Hepatocyte (in vitro differentiated cells): ENCODE results near the gene NUP160. TPM values are rescaled to one million over a fixed set of nuclear protein-coding genes. Genes with fewer than 3 reads are reported as not detected.

Experiments
- DNase-seq: peaks from one replicate; pipeline ENCODE4 v3.0.0-alpha.2; 2016; ENCODE audit warnings: low spot score
- H2AFZ ChIP-seq: fragments of 200-600 bp; sonication (generic); 2 replicates; pipeline ENCODE4 v1.6.0; 2016; ENCODE audit warnings: antibody characterized with exemption, mild to moderate bottlenecking
- H3K27ac ChIP-seq: fragments of 200-600 bp; sonication (generic); 2 replicates; pipeline ENCODE4 v1.5.1; 2016; ENCODE audit warnings: mild to moderate bottlenecking
- H3K27me3 ChIP-seq: fragments of 200-600 bp; sonication (generic); 2 replicates; pipeline ENCODE4 v1.6.1; 2016
- H3K36me3 ChIP-seq: fragments of 200-600 bp; sonication (generic); replicated peaks from 2 replicates; pipeline ENCODE4 v1.5.1; 2016; ENCODE audit warnings: low read depth; ENCODE audit not compliant: insufficient read depth
- H3K4me1 ChIP-seq: fragments of 200-600 bp; sonication (generic); 2 replicates; pipeline ENCODE4 v1.5.1; 2016; ENCODE audit warnings: mild to moderate bottlenecking, moderate library complexity; ENCODE audit not compliant: insufficient read depth
- H3K4me2 ChIP-seq: fragments of 200-600 bp; sonication (generic); 2 replicates; pipeline ENCODE4 v1.6.0; 2016
- H3K4me3 ChIP-seq: fragments of 200-600 bp; sonication (generic); 2 replicates; pipeline ENCODE4 v1.5.1; 2016; ENCODE audit warnings: mild to moderate bottlenecking
- H3K79me2 ChIP-seq: fragments of 200-600 bp; sonication (generic); 2 replicates; pipeline ENCODE4 v1.6.0; 2017; ENCODE audit warnings: mild to moderate bottlenecking
- H3K9me2 ChIP-seq: fragments of 200-600 bp; sonication (generic); replicated peaks from 2 replicates; pipeline ENCODE4 v1.6.0; 2017; ENCODE audit warnings: mild to moderate bottlenecking; ENCODE audit not compliant: insufficient read depth
- H3K9me3 ChIP-seq: fragments of 200-600 bp; sonication (generic); 2 replicates; pipeline ENCODE4 v1.5.1; 2016; ENCODE audit warnings: low read depth, mild to moderate bottlenecking
- H4K20me1 ChIP-seq: fragments of 200-600 bp; sonication (generic); 2 replicates; pipeline ENCODE4 v1.6.0; 2016; ENCODE audit warnings: mild to moderate bottlenecking; ENCODE audit not compliant: insufficient read depth, poor library complexity, severe bottlenecking
- CTCF ChIP-seq: fragments of 200-600 bp; sonication (generic); IDR thresholded peaks from 2 replicates; pipeline ENCODE4 v1.5.1; 2016; ENCODE audit warnings: antibody characterized with exemption, mild to moderate bottlenecking; ENCODE audit not compliant: poor library complexity
- EZH2 ChIP-seq: fragments of 200-600 bp; sonication (generic); IDR thresholded peaks from 2 replicates; pipeline ENCODE4 v1.6.1; 2016; ENCODE audit warnings: antibody characterized with exemption, mild to moderate bottlenecking, borderline replicate concordance
- EZH2phosphoT487 ChIP-seq: fragments of 200-600 bp; sonication (generic); IDR thresholded peaks from one replicate; pipeline ENCODE4 v1.6.1; 2018; ENCODE audit warnings: antibody characterized with exemption, mild to moderate bottlenecking, low read depth, moderate library complexity; ENCODE audit not compliant: unreplicated experiment, severe bottlenecking
- WGBS: methylation state at CpG from one replicate; pipeline ENCODE4 v1.1.6; 2016; ENCODE audit warnings: low lambda C conversion rate; ENCODE audit errors: missing lambda C conversion rate; 5-methylcytosine and 5-hydroxymethylcytosine counted together
- polyA plus RNA-seq: library from polyadenylated mRNA; unstranded; fragments of >200 nt; fragmentation: Nextera tagmentation; extraction: Ambion mirVana; gene quantifications from 2 replicates; pipeline ENCODE4 v1.2.1, GENCODE V29; 2016
- total RNA-seq: library from RNA; depleted of rRNA; stranded (reverse); fragments of >200 nt; gene quantifications from 2 replicates; pipeline ENCODE4 v1.2.3, GENCODE V29; 2014

NUP160 gene
- total and polyA plus RNA-seq, 2 experiments from 2014 or later: 21.0 to 32.6 TPM

GRCh38 chr11:47854667-47855066, 6.5 kb upstream of the NUP160 start:
- TF ChIP-seq CTCF: no peak
- no peak for TF ChIP-seq EZH2
- no peak for TF ChIP-seq EZH2phosphoT487
- no peak overlapping the region for H3K27ac ChIP-seq
- whole genome bisulfite sequencing: 96% methylated on average over 3 of the region's 3 CpGs

DNA sequence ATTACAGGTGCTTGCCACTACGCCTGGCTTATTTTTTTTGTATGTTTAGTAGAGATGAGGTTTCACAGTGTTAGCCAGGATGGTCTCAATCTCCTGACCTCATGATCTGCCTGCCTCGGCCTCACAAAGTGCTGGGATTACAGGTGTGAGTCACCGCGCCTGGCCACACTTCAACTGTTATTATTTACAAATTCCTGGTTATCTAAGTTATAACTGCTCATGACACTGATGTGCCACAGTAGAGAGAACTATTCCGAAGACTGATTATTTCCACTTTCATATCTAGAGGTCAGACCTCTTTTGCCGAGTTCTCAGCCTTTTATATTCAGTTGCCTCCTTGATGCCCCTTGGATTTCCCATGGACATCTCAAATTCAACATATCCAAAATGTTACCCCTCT, 3.9 kb upstream of the NUP160 start:
- Histone ChIP-seq H3K36me3 (no peaks in the 10 kb centered on the region), H2AFZ (no peak overlapping the region), H3K9me2 (no peaks in the 10 kb centered on the region)

More at GRCh38 chr11:47854667-47855066, 6.5 kb upstream of the NUP160 start:
- H2AFZ ChIP-seq: no peak overlapping the region
- no peaks in the 10 kb centered on the region for H3K27me3 ChIP-seq
- no peak overlapping the region for H3K4me3 ChIP-seq
- no peaks in the 10 kb centered on the region for H3K9me2 ChIP-seq
- no peak for DNase-seq
- no peaks in the 10 kb centered on the region for H3K36me3 ChIP-seq
- no peaks in the 10 kb centered on the region for H4K20me1 ChIP-seq
- no peaks in the 10 kb centered on the region for H3K79me2 ChIP-seq
- H3K9me3 ChIP-seq: no peaks in the 10 kb centered on the region
- H3K4me1 ChIP-seq: no peaks in the 10 kb centered on the region
- H3K4me2 ChIP-seq: no peak overlapping the region

GRCh38 chr11:47850337-47850736, 2.2 kb upstream of the NUP160 start:
- no peak overlapping the region for H3K27ac ChIP-seq
- H2AFZ ChIP-seq: no peak overlapping the region
- 88% methylated on average over 1 of the region's 1 CpG for WGBS

More for the DNA sequence above, 3.9 kb upstream of the NUP160 start:
- peaks cover 3% of the 10 kb centered on the region for H3K4me1 ChIP-seq
- 76% methylated on average over 6 of the region's 6 CpGs for WGBS
- H3K79me2 ChIP-seq: peaks cover 8% of the 10 kb centered on the region
- H4K20me1 ChIP-seq: no peaks in the 10 kb centered on the region
- no peak overlapping the region for H3K4me3 ChIP-seq
- H3K27ac ChIP-seq: no peak overlapping the region
- no peak for DNase-seq
- TF ChIP-seq EZH2phosphoT487 (no peak), CTCF (no peak), EZH2 (no peak)
- H3K9me3 ChIP-seq: no peaks in the 10 kb centered on the region
- H3K4me2 ChIP-seq: no peak overlapping the region
- H3K27me3 ChIP-seq: no peaks in the 10 kb centered on the region

More at GRCh38 chr11:47850337-47850736, 2.2 kb upstream of the NUP160 start:
- Histone ChIP-seq H3K36me3 (no peaks in the 10 kb centered on the region), H3K4me3 (no peak overlapping the region), H3K4me1 (peaks cover 8% of the 10 kb centered on the region), H3K27me3 (no peaks in the 10 kb centered on the region), H4K20me1 (no peaks in the 10 kb centered on the region), H3K79me2 (peaks cover 26% of the 10 kb centered on the region), H3K9me3 (no peaks in the 10 kb centered on the region), H3K4me2 (no peak overlapping the region), H3K9me2 (no peaks in the 10 kb centered on the region)
- no peak for TF ChIP-seq EZH2phosphoT487
- no peak for TF ChIP-seq EZH2
- no peak for TF ChIP-seq CTCF
- no peak for DNase-seq
